Endothelial cell of umbilical vein (primary cell): ENCODE data around the gene SREBF1. TPM values are rescaled to one million over a fixed set of nuclear protein-coding genes. Genes with fewer than 3 reads are reported as not detected.

Source experiments
- BruUV-seq: library from RNA; stranded (reverse); fragments of 400-500 nt; replicated peaks from 2 replicates; lab custom pipeline; 2021; lab: Mats Ljungman, UMichigan
- CTCF ChIA-PET: fragments of 300-600, 350-600 bp; sonication (Branson Sonifier 250); formaldehyde crosslinking; loops from one replicate; lab custom pipeline; 2021; ENCODE audit warnings: antibody characterized with exemption, inconsistent platforms; lab: Charles Lee
- POLR2A ChIA-PET: fragments of 300-600, 350-600 bp; sonication (Branson Sonifier 250); formaldehyde crosslinking; loops from one replicate; lab custom pipeline; 2021; ENCODE audit warnings: antibody characterized with exemption, inconsistent platforms; lab: Charles Lee
- DNase-seq: peaks from one replicate; pipeline ENCODE4 v3.0.0-alpha.2; 2011; ENCODE audit warnings: low read depth, low spot score
- FAIRE-seq: peaks from 2 replicates; lab custom pipeline; 2011; peaks lifted over from hg19 to GRCh38; lab: Jason Lieb, UNC
- H2AFZ ChIP-seq: 2 replicates; pipeline ENCODE4 v1.6.0; 2012; ENCODE audit warnings: low read depth, low read length, control low read depth, inconsistent platforms
- H3K27ac ChIP-seq: 2 replicates; pipeline ENCODE4 v1.5.1; 2011; ENCODE audit warnings: low read depth, mild to moderate bottlenecking, control low read depth, low read length, moderate library complexity; ENCODE audit not compliant: insufficient read depth
- H3K27me3 ChIP-seq, 2 experiments: 2 replicates each; pipeline versions ENCODE4 v1.6.0 to v1.6.1; 2011; ENCODE audit warnings: low read length in 2 of 2, mixed read lengths in 1 of 2; ENCODE audit not compliant: control insufficient read depth in 2 of 2, insufficient read depth in 2 of 2
- H3K36me3 ChIP-seq, 2 experiments: 2 replicates in 1 of 2; 3 replicates in 1 of 2; pipeline ENCODE4 v1.5.1; 2011; ENCODE audit warnings: low read length in 2 of 2, mild to moderate bottlenecking in 1 of 2, moderate library complexity in 1 of 2; ENCODE audit not compliant: control insufficient read depth in 2 of 2, insufficient read depth in 2 of 2; ENCODE audit errors: extremely low read depth in 1 of 2
- H3K4me1 ChIP-seq: 3 replicates; pipeline ENCODE4 v1.5.1; 2011; ENCODE audit warnings: mild to moderate bottlenecking, low read length; ENCODE audit not compliant: control insufficient read depth, insufficient read depth; ENCODE audit errors: extremely low read depth
- H3K4me2 ChIP-seq: 2 replicates; pipeline ENCODE4 v1.6.1; 2011; ENCODE audit warnings: low read length, control low read depth, mixed read lengths; ENCODE audit not compliant: insufficient read depth
- H3K4me3 ChIP-seq, 3 experiments: fragments of 200-600 bp in 1 of 3; sonication (generic), shearing (Covaris generic) in 1 of 3; replicated peaks in 1 of 3; 2 replicates each; pipeline ENCODE4 v1.5.1; 2011 to 2016; ENCODE audit warnings: control low read depth in 3 of 3, low read length in 3 of 3, mild to moderate bottlenecking in 2 of 3, inconsistent platforms in 1 of 3, low read depth in 1 of 3, moderate library complexity in 1 of 3; ENCODE audit not compliant: insufficient read depth in 1 of 3
- H3K79me2 ChIP-seq: 2 replicates; pipeline ENCODE4 v1.6.0; 2012; ENCODE audit warnings: low read length, inconsistent platforms; ENCODE audit not compliant: control insufficient read depth, insufficient read depth
- H3K9ac ChIP-seq: replicated peaks from 2 replicates; pipeline ENCODE3; 2011; ENCODE audit warnings: low read length, control low read depth; ENCODE audit not compliant: insufficient read depth; ENCODE audit errors: extremely low read depth
- H3K9me1 ChIP-seq: replicated peaks from 3 replicates; pipeline ENCODE4 v1.6.0; 2011; ENCODE audit warnings: mild to moderate bottlenecking, low read length; ENCODE audit not compliant: control insufficient read depth, insufficient read depth; ENCODE audit errors: extremely low read depth
- H3K9me3 ChIP-seq: replicated peaks from 2 replicates; pipeline ENCODE4 v1.5.1; 2012; ENCODE audit warnings: low read length, inconsistent platforms; ENCODE audit not compliant: control insufficient read depth, insufficient read depth
- H4K20me1 ChIP-seq: replicated peaks from 2 replicates; pipeline ENCODE3; 2011; ENCODE audit warnings: mild to moderate bottlenecking, low read length; ENCODE audit not compliant: control insufficient read depth, insufficient read depth; ENCODE audit errors: extremely low read depth
- CTCF ChIP-seq, 2 donors: IDR thresholded peaks; 1 replicate in 1 of 2; 2 replicates in 1 of 2; pipeline ENCODE4 v1.5.1; 2011; ENCODE audit warnings: low read length in 2 of 2, mild to moderate bottlenecking in 2 of 2, moderate library complexity in 2 of 2, control low read depth in 1 of 2, inconsistent platforms in 1 of 2, low read depth in 1 of 2; ENCODE audit not compliant: insufficient read depth in 1 of 2; ENCODE audit errors: extremely low read depth in 1 of 2
- EZH2 ChIP-seq: IDR thresholded peaks from 2 replicates; pipeline ENCODE4 v1.6.1; 2012; ENCODE audit warnings: borderline replicate concordance, low read depth, mild to moderate bottlenecking, moderate library complexity, low read length, inconsistent platforms; ENCODE audit not compliant: severe bottlenecking
- FOS ChIP-seq: IDR thresholded peaks from 2 replicates; pipeline ENCODE4 v1.6.1; 2011; ENCODE audit warnings: mild to moderate bottlenecking, low read length, moderate library complexity, borderline replicate concordance; ENCODE audit not compliant: insufficient read depth
- GATA2 ChIP-seq: IDR thresholded peaks from 2 replicates; pipeline ENCODE4 v1.7.0; 2011; ENCODE audit warnings: low read depth, mild to moderate bottlenecking, moderate library complexity, mixed read lengths, low read length; ENCODE audit not compliant: insufficient read length, insufficient read depth
- JUN ChIP-seq: IDR thresholded peaks from 2 replicates; pipeline ENCODE4 v1.6.1; 2011; ENCODE audit warnings: borderline replicate concordance, low read depth; ENCODE audit not compliant: insufficient read length, insufficient read depth
- MAX ChIP-seq: IDR thresholded peaks from 2 replicates; pipeline ENCODE4 v1.6.1; 2011; ENCODE audit not compliant: insufficient read depth, insufficient read length
- MYC ChIP-seq: IDR thresholded peaks from one replicate; pipeline ENCODE4 v1.6.1; 2011; ENCODE audit warnings: mild to moderate bottlenecking, low read depth, low read length
- POLR2A ChIP-seq: IDR thresholded peaks from 2 replicates; pipeline ENCODE4 v1.6.1; 2012; ENCODE audit warnings: low read depth, mild to moderate bottlenecking, control low read depth, low read length
- POLR2AphosphoS5 ChIP-seq: IDR thresholded peaks from 2 replicates; pipeline ENCODE4 v1.6.1; 2012; ENCODE audit warnings: low read depth, mild to moderate bottlenecking, control low read depth, low read length, moderate library complexity; ENCODE audit not compliant: insufficient read depth
- dilution Hi-C: fragments of 300-500 bp; cut with MboI; formaldehyde crosslinking; loops from one replicate; pipeline ENCODE4 v1.15.0; 2019; ENCODE audit warnings: low sequenced_read_pairs; ENCODE audit not compliant: extremely low pct_ligation_motif_present
- intact Hi-C: fragments of 100-400 bp; cut with micrococcal nuclease; formaldehyde crosslinking; loops from one replicate; pipeline ENCODE4 v1.10.0; 2022
- polyA plus RNA-seq, 4 experiments: library from polyadenylated mRNA; depleted of rRNA in 3 of 4; stranded (reverse) in 3 of 4; unstranded in 1 of 4; fragments of >200 nt; gene quantifications; 2 replicates each; pipeline versions ENCODE4 v1.2.1 to v1.2.3, GENCODE V29; 2011 to 2012; ENCODE audit warnings: missing spikeins in 1 of 4
- total RNA-seq: library from RNA; stranded (reverse); gene quantifications from 2 replicates; pipeline ENCODE4 v1.2.3, GENCODE V29; 2021

SREBF1 gene
- total and polyA plus RNA-seq, 2 donors (not counting 3 experiments of a cell fraction or from before 2014, with no cell fraction given), result 50.4 to 109 TPM

GRCh38 chr17:17839791-17840707, 3.3 kb upstream of the SREBF1 start:
- Histone ChIP-seq H3K9me1 (no peaks in the 10 kb centered on the region), H3K27ac (peak overlapping the region; percentile 94), H3K79me2 (peaks cover 10% of the 10 kb centered on the region), H4K20me1 (no peaks in the 10 kb centered on the region), H2AFZ (peak overlapping the region; percentile 60), H3K4me2 (peak overlapping the region; percentile 70), H3K4me1 (peaks cover 50% of the 10 kb centered on the region), H3K36me3 (no peaks in the 10 kb centered on the region), H3K9ac (peak overlapping the region; percentile 85), H3K4me3 (peak overlapping the region in 2 of 3 experiments; percentile 31 to 52), H3K27me3 (no peaks in the 10 kb centered on the region), H3K9me3 (no peaks in the 10 kb centered on the region)
- DNase-seq, result peak; percentile 83
- dilution Hi-C loops (no loop called here), intact Hi-C loops (loop anchor here (1.0 kb wide), 1 partner anchor 10 kb away; no protein-coding TSS in a partner anchor)
- POLR2A ChIA-PET, result interaction anchor here (0.6 kb wide), 1 partner anchor 147 kb away, joined by 4 read pairs; no protein-coding TSS in a partner anchor
- CTCF ChIA-PET, result interaction anchor here (0.7 to 3.1 kb wide), 8 partner anchors 20 to 79 kb away, joined by 3 to 15 read pairs (median 4); no protein-coding TSS in a partner anchor
- BruUV-seq, result no TSS peak
- no peak for FAIRE-seq
- TF ChIP-seq CTCF (IDR thresholded peaks at IDR 0.05; ENCODE audit: extremely low read depth in 1 of 2, insufficient read depth in 1 of 2, low read depth in 1 of 2, low read length in 2 of 2) (no peak), POLR2A (peak; percentile 88), FOS (no peak), MAX (no peak), MYC (no peak), POLR2AphosphoS5 (peak; percentile 89), JUN (no peak), EZH2 (no peak), GATA2 (no peak)
